DMS 273 (cell line): Measurements from ENCODE around the gene MEOX2.

Source experiments
- DNase-seq: peaks from one replicate; lab custom pipeline; 2025; ENCODE audit not compliant: unreplicated experiment; lab: John Stamatoyannopoulos, UW

Gene MEOX2

GRCh38 chr7:15686295-15686956 is at the start of gene MEOX2:
TSS of gene MEOX2 (minus strand) at chr7:15686683. CDS start at chr7:15686402, 281 bp downstream.
- peak; percentile 68 for DNase-seq

DNA sequence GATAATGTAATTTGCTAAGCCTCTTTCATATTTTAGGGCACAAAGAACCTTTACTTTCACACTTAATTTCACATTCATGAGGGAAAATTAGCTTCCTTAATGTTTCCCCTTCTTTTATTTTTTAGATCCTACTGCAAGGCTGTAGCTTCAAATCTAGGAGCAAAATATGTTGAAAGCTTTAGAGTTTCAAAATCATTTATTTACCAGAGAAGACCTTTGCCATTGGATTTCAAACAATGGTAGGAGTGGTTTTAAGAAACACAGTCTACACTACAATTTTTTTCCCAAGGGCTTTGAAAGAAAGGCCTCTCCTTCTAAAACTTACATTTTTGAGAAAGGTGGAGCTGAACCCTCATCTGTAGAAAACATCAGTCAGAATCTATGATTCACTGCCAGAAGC is 43.3 kb upstream of the MEOX2 start:
- no peak for DNase-seq

GRCh38 chr7:15725051-15725450 is 38.6 kb upstream of the MEOX2 start:
- no peak for DNase-seq

DNA sequence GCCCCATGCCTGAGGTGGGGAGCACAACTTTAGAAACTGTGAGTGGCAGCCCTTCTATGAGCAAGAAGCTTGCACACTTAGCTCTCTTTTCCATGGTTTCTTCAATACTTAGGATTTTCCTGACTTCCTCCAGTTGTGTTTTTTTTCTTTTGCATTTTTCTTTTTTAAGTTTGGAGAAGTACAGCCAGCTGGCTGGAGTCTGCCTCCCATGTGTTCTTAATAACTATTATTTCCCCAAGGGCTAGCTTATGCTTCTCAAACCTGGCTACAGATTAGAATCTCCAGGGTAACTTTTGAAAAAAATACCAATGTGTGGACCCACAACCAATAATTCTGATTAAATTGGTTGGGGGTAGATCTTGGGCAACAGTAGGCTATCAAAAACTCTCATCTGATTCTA is 37.4 kb upstream of the MEOX2 start:
- DNase-seq = no peak

GRCh38 chr7:15720849-15721471 is 34.5 kb upstream of the MEOX2 start:
- peak; percentile 75 for DNase-seq

GRCh38 chr7:15719311-15719710 is 32.8 kb upstream of the MEOX2 start:
- DNase-seq = no peak

DNA sequence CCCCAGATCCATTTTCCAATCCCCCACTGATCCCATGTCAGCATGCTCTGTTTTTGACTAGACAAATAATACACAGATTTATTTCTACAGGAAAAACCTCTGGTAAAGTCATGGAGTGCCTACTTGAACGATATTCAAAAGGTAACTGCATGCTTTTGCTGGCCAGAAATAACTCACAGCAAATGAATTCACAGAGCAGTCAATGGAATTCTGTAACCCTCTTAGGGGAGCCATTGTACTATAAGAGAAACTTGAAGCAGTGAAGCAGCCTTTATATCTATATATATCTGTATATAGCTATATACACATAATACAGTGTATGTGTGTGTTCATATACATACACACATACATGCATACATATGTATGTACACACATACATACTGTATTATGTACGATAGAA is 29.0 kb upstream of the MEOX2 start:
- DNase-seq = no peak

GRCh38 chr7:15709978-15710377 is 23.5 kb upstream of the MEOX2 start:
- no peak for DNase-seq

DNA sequence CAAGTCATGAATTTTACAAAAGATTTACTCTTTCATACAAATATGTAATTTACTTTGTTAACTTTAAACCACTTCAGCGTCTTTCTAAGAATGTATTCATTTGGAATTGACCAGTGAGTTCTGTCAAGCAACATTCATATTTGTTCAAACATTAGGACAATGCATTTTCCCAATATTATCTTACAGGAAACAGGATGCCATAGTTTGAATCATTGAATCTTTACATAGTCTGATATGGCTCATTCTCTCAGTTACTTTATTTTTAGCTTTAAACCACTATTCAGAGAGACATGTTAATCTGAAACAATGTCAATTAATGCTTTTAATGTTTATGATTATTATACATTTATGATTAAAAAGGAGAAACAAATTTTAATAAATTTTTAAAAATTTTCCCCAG is 21.1 kb upstream of the MEOX2 start:
- DNase-seq = no peak

DNA sequence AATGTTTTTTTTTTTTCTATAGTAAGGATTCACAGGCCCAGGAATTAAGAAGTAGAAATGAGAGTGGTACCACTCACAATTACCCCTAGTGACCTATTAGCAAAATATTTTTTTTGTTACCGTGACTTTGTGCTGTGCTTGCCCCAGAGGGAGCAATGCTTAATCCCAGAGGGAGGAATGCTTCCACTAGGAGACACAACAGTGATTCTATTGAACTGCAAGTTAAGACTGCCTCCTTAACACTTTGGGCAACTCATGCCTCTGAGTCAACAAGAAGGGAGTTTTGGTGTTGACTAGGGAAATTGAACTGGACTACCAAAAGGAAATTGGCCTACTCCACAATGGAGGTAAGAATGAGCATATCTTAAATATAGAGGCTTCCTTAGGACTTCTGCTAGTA is 17.2 kb upstream of the MEOX2 start:
- DNase-seq = no peak

GRCh38 chr7:15692501-15693020 is 6.1 kb upstream of the MEOX2 start:
- no peak for DNase-seq

DNA sequence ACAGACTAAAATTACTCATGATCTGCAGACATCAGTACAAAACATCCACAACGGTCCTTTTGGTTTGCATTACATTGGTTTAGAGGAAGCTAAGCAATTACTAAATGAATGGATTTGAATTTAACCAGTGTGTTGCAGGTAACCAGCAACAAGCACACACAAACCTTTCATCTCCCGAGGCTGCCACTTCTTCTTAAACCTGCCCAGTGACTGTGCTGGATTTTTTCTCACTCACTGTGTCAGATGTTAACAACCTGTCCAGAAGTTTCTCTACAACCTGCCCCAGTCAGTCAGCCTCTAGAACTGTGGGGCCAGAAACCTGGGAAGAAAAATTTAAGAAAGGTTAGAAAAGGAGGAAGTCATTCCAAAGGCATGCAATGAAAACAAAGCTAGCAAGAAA is 2.4 kb upstream of the MEOX2 start:
- DNase-seq = no peak

GRCh38 chr7:15688279-15688626 is 1.8 kb upstream of the MEOX2 start:
- DNase-seq = no peak

DNA sequence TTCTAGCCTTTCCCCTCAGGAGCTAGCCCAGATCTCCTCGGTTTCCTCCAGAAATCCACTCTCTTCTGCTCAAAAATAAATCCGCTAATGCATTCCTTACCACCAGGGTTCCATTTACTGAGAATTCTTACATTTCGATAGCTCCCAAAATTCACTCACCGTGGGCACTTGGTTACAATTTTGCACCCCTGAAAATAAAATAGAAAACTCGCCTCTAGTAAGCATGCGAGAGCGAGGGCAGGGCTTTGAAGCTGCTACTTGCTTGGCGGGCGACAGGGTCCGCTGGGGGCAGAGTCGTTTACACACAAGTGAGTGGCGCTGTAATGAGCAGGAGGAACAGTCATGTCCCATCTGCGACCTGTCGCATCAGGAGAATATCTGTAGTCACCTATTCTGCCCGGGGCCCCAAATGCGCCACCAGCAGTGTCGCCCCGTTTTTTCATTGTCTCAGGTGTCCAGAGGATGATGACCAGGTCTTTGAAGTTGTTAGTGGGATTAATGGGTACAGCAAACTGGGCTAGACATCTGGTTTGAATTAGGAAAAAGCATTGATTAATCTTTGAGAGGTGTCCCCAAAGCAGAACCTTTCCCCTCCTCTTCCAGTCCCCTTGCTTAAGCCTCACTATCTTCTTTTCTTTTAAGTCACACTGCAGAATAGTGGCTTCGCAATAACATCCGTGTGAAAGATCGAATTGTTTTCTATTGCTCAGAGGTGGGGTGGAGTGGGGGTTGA is 1.2 kb upstream of the MEOX2 start:
- DNase-seq = no peak

DNA sequence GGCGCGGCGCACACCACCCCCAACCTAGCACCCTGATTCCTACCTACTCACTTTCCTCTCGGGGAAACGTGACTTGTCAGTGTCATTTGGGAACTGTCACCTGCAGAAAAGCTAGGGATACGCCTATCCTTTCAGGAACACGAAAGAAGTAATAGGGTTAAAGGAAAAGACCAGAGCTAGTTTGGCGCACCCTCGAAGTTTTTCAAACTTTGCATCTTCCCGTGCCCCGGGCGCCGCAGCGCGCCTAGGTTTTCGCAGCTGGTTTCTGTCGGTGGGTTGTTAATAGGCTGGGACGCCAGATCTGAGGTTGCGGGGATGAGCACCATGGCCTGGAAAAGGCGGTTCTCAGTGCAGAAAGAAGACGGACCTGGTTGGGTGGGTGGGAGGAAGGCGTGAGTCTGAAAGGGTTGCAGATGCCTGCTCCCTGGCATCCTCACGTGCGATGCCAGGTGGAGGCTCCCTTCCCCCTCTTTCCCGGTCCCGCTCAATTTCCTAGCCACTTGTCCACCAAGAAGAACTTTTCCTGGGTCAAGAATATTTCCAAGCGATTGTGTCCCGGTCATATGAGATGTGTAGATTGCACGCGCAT is 568 bp upstream of the MEOX2 start:
- no peak for DNase-seq

DNA sequence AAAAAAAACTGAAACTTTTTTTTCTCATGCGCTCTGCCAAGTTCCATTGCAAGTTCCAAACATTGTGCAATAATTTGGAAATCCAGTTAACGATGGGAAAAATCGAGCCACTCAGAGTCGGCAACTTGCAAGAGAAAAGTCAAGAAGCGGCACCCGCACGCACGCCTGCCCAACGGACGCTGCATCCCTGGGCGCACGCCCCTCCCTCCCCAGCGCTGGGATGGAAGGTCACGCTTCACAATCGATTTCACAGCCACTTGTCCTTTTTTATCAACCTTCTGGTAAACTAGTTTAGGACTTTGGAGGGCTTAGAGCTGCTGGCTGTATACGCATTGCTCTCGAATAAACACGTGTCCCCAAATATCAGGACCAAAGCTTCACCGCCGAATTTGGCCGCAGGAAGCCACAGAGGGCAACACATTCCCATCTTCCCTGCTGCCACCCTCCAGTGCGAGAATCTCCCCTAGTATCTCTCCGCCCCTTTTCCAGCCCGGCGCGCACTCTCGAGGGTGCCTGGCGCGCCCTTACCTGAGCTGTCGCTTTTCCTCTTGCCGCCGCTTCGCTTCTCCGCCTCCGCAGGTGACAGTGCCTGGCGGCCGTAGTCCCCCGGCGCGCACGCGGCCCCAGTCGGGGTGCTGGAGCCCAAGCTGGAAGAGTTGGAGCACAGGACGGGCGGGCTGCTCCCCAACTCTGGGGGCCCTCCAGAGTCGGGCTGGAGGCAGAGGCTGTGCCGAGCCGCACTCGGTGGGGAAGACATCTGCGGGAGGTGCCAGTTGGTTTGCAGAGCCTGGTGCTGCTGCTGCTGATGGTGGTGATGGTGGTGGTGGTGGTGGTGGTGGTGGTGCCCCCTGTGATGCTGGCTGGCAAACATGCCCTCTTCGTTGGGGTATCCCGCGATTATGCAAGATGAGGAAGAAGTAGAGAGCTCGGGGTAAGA is 857 bp downstream of the MEOX2 start:
- peak; percentile 84 for DNase-seq

- peak; percentile 43 for DNase-seq
Observed at GRCh38 chr7:15684871-15685270, 1.6 kb downstream of the MEOX2 start.

DNA sequence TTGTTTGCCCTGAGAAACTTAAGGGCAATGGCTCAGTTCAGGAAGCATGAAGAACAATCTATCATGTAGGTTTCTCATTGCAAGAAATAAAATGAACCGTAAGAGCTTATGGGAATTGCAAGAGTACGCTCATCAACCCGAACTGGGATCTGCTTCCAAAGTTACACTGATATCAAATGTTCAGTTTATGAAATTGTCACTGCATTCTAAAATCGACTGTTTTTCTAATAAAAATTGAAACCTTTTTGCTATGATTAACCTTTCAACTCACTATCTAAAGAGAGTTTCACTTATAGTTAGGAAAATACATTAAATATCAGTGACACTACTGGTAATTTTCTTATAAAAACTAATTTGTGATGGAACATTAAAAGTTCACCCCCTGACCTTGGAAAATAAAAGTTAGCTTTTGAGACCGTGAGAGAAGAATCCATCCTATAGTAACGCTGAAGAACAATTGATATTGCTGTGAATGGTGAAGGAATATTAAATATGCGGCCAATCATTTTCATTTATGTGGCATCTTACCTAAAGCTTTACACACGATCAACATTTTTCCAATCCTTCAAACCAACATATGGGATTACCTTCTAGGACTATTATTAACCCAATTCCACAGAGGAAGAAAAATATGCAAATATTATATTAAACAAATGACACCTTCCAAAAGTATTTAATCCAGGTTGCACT is 2.2 kb downstream of the MEOX2 start:
- DNase-seq = no peak

DNA sequence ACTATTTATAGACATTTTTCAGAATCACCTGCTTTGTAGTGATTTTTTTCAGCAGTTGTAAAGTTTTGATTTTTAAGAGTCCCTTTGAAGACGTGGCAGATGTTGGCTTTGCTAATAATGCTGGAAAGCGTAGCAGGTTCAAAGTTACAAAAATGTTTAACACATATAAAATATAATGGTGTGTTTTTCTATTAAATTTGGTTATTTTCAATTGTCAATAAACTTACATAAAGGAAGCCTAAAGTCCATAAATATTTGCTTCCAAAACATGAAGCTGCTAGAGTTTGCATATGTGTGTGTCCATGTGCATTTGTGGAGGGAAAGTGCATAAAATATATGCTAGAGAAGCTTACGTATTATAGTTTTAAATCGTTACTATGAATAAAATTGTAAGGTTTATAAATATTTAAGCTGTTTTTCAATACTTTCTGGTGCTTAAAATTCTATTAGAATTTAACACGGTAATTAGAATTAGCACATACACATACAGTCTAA is 3.7 kb downstream of the MEOX2 start:
- no peak for DNase-seq

- no peak for DNase-seq
Observed at GRCh38 chr7:15682111-15682510, 4.4 kb downstream of the MEOX2 start.
